CD1c-positive myeloid dendritic cell (primary cell): ENCODE results near the gene MAD1L1.

Source experiments
- DNase-seq: peaks from one replicate; pipeline ENCODE4 v3.0.0-alpha.2; 2016; ENCODE audit errors: extremely low spot score

Gene MAD1L1

DNA sequence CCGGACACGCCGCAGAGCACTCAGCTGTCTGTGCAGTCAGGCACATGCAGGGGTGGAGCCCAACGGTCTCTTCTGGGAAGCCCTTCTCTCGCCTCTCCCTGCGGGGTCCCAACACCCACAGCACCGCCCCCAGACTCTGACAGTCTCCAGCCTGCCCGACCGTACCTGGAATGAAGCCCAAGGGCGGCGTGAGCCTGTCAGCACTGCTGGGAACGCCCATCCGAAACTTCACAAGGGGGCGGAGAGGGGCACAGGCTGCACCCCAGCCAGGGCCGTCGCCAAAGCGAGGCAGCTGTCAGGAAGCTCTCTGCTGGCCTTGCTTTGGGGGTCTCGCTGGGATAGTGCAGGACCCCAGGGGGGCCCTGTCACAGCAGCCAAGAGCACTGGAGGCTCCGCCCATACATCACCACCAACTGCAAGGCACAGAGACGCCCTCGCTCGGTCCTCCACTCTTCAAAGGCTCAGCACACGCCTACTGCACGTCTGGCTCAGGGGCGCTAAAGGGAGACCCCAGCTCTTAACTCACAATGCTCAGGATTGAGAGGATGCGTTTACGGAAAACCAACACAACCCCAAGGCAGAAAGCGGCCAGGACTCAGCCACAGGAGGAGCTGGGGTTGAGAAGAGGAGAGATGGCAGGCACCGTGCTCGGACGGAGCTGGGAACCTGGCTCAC is 30.9 kb downstream of the MAD1L1 start:
- no peak for DNase-seq

GRCh38 chr7:2201128-2201527 is 31.6 kb downstream of the MAD1L1 start:
- no peak for DNase-seq

DNA sequence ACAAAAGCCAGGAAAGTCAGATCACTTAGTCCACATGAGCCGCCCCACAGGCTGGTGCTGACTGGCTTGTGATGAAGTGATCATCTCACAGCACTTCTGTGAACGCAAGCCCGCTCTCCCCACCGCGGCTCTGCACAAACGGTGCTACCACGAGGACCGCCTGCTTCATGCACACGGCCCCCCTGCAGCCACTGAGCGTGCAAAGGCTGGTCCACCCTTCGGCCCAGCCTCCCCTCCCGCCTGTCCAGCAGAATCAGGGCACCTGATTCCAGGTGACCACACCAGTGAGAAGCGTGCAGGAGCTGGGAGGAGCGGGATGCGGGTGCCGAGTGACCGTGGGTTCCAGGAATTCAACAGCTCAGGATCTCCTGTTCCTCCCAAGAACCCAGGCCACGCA is 32.2 kb downstream of the MAD1L1 start:
- DNase-seq: no peak

DNA sequence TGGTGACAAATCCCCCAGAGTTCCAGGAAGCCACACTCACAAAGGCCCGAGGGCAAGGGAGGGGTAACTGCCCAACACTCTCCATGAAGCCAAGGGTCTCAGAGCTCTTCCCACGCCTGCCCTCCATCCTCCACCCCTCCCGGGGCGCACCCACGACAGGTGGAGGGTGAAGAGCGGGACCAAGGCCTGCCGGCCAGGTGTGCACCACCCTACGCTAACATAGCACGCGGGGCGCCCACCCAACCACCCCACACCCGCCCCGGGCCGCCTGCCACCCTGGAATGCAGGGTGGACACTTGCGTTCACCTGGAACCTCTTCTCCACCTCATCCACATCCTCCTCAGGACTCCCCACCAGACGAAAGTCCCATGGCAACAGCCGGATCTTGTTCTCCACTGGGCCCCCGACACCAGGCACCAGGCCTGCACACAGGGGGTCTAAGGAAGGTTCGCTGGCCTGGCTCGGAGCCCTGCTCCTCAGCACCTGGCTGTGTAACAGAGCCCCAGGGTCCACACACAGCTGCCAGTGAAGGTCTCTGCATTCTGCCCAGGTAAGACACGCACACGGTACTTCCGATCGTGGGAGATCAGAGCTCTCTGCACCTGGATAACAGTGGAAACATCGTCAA is 32.7 kb downstream of the MAD1L1 start:
- DNase-seq: no peak

GRCh38 chr7:2199528-2199927 is 33.2 kb downstream of the MAD1L1 start:
- no peak for DNase-seq

- no peak for DNase-seq
Measured at GRCh38 chr7:2198760-2199159, 34.0 kb downstream of the MAD1L1 start.

DNA sequence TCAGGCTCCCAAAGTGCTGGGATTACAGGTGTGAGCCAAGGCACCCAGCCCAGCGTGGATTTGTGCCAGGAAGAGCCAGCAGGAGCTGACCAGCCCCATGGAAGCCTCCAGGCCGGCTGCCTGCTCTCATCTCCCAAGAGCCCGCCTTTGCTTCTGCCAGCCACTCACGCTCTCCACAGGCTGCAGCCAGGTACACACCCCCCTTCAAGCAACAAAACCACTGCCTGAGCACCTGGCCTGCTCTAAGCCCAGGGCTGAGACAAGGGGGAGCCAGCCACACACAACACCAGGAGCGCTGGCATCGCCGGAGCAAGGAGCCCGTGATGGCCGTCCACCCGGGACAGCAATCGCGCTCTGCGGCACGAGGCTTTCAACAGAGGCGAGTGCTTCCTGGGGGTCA is 34.5 kb downstream of the MAD1L1 start:
- no peak for DNase-seq

GRCh38 chr7:2197436-2198155 is 35.1 kb downstream of the MAD1L1 start:
- DNase-seq: no peak

- no peak for DNase-seq
Measured at GRCh38 chr7:2196381-2197378, 36.1 kb downstream of the MAD1L1 start.

DNA sequence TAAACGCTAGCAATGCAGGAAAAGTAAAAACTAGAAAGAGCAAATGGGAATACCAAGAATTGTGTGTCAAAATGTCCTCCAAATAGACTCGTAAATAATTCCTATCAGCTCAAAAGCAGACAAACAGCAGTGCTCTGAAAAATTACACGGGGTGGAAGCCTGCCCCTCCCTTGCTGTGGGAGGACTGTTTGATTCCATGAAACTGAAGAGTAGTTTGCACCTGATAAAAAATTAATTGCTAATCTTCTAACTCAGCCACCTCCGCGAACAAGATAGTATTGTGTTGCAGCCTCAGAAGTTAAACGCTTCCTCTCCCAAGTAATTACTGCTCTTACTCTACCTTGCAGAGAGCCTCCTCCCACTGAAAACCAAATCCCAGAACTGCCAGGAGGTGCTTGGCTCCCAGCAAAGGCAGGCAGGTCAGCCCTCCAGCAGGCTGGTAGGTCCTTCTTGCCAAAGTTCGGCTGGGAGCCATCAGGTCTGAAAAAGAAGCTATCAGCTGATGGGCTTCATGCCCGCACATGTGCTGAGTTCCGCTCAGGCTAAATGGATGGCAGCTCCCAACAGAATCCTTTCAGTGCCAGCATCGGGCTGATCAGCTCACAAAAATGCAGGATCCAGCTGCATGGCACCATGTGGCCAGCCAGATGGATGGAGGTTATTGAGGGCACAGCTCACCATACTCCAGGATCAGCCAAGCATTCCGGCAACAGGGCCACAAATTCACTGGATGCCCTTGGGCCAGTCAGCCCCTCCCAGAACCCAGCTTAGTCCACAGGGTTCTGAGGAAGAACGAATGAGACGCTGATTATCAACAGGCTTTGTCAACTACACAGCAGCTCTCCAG is 37.1 kb downstream of the MAD1L1 start:
- no peak for DNase-seq

DNA sequence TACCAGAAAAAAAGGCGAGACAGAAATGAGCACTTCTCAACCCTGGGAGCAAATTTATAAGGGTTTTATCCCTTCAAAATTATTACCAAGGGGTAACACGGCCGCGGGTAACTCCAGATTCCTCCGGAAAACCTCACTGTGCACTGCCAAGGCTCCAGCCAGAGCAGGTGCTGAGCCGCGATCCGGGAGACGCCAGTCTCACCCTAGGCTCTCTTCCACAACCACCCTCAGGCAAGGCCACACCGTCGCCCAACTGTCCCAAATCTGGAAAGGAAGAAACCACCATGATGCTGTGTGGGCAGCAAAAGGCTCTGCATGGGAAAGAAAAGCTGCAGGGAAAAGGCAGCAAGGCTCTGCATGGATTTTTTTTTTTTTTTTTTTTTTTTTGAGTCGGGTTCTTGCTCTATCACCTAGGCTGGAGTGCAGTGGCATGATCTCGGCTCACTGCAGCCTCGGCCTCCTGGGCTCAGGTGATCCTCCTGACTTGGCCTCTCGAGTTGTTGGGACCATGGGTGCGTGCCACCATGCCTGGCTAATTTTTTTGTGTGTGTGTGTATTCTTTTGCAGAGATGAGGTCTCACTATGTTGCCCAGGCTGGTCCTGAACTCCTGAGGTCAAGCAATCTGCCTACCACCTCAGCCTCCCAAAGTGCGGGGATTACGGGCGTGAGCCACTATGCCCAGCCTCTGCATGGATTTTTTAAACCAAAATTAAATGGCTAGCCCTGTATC is 39.0 kb downstream of the MAD1L1 start:
- DNase-seq: no peak

DNA sequence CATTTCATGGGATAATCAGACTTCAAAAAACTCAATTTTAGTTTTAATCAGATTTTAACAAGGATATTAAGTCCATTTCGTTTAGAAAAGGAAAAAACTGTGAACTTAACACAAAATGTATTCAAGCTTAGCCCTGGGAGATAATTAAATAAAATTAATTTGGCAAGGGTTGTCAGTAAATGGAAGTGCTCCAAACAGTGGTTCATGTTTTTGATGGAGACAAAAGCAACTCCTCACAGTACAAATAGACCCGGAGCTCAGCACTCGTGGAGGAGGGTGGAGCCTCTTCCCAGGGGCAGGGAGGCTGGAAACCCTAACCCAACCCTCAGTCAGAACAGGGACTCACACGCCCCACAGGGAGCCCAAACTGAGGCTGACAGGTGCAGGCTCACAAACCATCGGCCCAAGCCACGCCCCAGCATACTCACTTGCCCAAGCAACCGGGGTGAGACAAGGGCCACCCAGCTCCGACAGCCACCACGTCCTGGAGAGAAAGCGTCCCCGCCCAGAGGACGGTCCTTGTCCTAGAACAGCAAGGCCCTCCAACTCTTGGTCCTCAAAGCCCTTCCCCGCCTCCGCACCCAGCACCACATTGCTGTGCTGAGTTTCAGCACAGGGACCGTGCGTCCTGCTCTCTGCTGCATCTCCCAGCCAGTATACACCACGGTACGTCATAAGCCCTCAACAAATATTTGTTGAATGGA is 39.8 kb downstream of the MAD1L1 start:
- DNase-seq: no peak

GRCh38 chr7:2191016-2191415 is 41.7 kb downstream of the MAD1L1 start:
- DNase-seq: no peak

DNA sequence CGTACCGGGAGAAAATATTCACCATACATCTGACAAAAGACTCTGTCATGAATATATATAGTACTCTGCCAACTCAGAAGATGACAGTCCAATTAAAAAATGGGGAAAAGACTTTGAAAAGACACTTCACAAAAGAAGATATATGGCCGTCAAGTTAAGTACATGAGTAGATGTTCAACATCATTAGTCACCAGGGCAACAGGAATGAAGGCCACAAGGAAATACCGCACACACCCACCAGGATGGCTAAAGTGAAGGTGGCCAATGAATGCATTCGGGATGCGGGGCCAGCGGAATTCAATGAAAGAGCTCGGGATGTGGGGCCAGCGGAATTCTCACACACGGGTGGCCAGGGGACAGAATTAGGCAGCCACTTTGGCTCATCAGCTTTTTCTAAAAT is 42.2 kb downstream of the MAD1L1 start:
- DNase-seq: no peak

DNA sequence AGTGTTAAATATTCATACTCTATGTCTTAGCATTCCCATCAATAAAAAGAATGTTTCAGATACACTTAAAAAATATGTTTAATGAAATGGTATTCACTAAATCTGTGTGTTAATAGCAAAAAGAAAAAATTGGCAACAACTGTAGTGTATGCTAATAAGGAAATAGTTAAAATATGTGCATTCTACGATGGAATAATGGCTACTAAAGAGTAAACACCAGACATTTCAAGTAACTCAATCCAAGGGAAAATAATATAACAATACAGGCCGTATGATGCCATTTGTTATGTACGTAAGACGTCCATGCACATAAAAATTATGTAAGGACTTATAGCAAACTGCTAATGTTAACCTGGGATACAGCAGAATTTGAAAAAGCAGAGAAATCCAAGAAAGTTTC is 46.6 kb downstream of the MAD1L1 start:
- DNase-seq: no peak

- no peak for DNase-seq
Measured at GRCh38 chr7:2185715-2186114, 47.0 kb downstream of the MAD1L1 start.

- no peak for DNase-seq
Measured at GRCh38 chr7:2182461-2182860, 50.3 kb downstream of the MAD1L1 start.

DNA sequence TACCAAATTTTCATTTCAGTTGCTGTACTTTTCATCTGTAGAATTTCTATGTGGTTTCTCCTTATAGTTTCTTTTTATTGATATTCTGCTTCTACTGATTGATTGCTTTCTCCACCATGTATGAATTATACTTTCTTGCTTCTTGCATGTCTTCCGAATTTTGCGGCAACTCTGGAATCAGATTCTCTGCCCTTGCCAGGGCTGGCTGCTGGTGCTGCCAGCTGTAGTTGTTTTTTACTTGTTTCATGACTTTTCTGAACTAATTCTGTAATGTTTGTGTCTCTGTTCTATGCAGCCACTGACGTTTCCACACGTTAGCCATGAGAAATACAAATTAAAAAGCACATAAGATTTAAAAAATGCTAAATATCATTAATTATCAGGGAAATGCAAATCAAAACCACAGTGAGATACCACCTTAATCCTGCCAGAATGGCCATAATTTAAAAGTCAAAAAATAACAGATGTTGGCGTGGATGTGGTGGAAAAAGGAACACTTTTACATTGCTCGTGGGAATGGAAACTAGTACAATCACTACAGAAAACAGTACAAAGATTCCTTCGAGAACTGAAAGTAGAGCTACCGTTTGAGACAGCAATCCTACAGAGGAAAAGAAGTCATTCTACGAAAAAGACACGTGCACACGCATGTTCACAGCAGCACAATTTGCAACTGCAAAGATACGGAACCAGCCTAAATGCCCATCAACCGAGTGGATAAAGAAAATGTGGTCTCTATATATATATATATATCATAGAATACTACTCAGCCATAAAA is 51.5 kb downstream of the MAD1L1 start:
- no peak for DNase-seq

- no peak for DNase-seq
Measured at GRCh38 chr7:2180081-2180480, 52.7 kb downstream of the MAD1L1 start.
